ENCODE results near the gene SLC24A4. TPM values are rescaled to one million over a fixed set of nuclear protein-coding genes. Genes with fewer than 3 reads are reported as not detected.

Gene SLC24A4
- polyA plus RNA-seq, 1 donor (not counting 4 experiments of a cell fraction or from before 2014, with no cell fraction given): 0.10 TPM

GRCh38 chr14:92328664-92329255, 5.8 kb downstream of the SLC24A4 start:
- no peaks in the 10 kb centered on the region for H3K4me1 ChIP-seq (ENCODE audit: control insufficient read depth, extremely low read depth, insufficient read depth, low read length)
- dilution Hi-C loops (cut with MboI; ENCODE audit: extremely low pct_ligation_motif_present, low sequenced_read_pairs): no loop called here
- FAIRE-seq (no peak), DNase-seq (ENCODE audit: low read depth, low spot score) (no peak)
- no peaks in the 10 kb centered on the region for H4K20me1 ChIP-seq (ENCODE audit: control insufficient read depth, extremely low read depth, insufficient read depth, low read length)
- no peaks in the 10 kb centered on the region for H3K9me3 ChIP-seq (ENCODE audit: control insufficient read depth, low read depth, low read length)
- H3K79me2 ChIP-seq (ENCODE audit: control insufficient read depth, insufficient read depth, low read length): no peaks in the 10 kb centered on the region
- no peak overlapping the region for H3K4me3 ChIP-seq (ENCODE audit: control insufficient read depth in 2 of 3, extremely low read depth in 1 of 3, insufficient read depth in 2 of 3, low read depth in 1 of 3, low read length in 3 of 3)
- H3K27ac ChIP-seq (ENCODE audit: control insufficient read depth, insufficient read depth, low read length): no peak overlapping the region
- TF ChIP-seq CTCF (optimal IDR thresholded peaks at IDR 0.05 in 1 of 3, IDR thresholded peaks at IDR 0.05 in 1 of 3, conservative IDR thresholded peaks at IDR 0.05 in 1 of 3; ENCODE audit: extremely low read depth in 1 of 3, insufficient read depth in 2 of 3, low read length in 3 of 3): no peak
- TF ChIP-seq EZH2 (IDR thresholded peaks at IDR 0.05; ENCODE audit: low read length): no peak
- no peaks in the 10 kb centered on the region for H3K9me1 ChIP-seq (ENCODE audit: control insufficient read depth, extremely low read depth, insufficient read depth, low read length)
- H3K4me2 ChIP-seq (ENCODE audit: control insufficient read depth, extremely low read depth, insufficient read depth, low read depth, low read length): no peak overlapping the region
- H2AFZ ChIP-seq (ENCODE audit: control insufficient read depth, low read length): no peak overlapping the region
- H3K27me3 ChIP-seq (ENCODE audit: control insufficient read depth, extremely low read depth, insufficient read depth, low read length): peaks cover 34% of the 10 kb centered on the region
- H3K9ac ChIP-seq (ENCODE audit: control insufficient read depth, extremely low read depth, insufficient read depth, low read length): no peak overlapping the region
- H3K36me3 ChIP-seq (ENCODE audit: control insufficient read depth in 2 of 2, extremely low read depth in 1 of 2, insufficient read depth in 2 of 2, low read length in 2 of 2): no peaks in the 10 kb centered on the region

- no peaks in the 10 kb centered on the region for H3K36me3 ChIP-seq (ENCODE audit: control insufficient read depth in 2 of 2, extremely low read depth in 1 of 2, insufficient read depth in 2 of 2, low read length in 2 of 2)
- H2AFZ ChIP-seq (ENCODE audit: control insufficient read depth, low read length): no peak overlapping the region
- H3K9me3 ChIP-seq (ENCODE audit: control insufficient read depth, low read depth, low read length): no peaks in the 10 kb centered on the region
- no peak overlapping the region for H3K27ac ChIP-seq (ENCODE audit: control insufficient read depth, insufficient read depth, low read length)
- dilution Hi-C loops (cut with MboI; ENCODE audit: extremely low pct_ligation_motif_present, low sequenced_read_pairs): no loop called here
- H3K4me2 ChIP-seq (ENCODE audit: control insufficient read depth, extremely low read depth, insufficient read depth, low read depth, low read length): no peak overlapping the region
- no peak overlapping the region for H3K4me3 ChIP-seq (ENCODE audit: control insufficient read depth in 2 of 3, extremely low read depth in 1 of 3, insufficient read depth in 2 of 3, low read depth in 1 of 3, low read length in 3 of 3)
- TF ChIP-seq EZH2 (IDR thresholded peaks at IDR 0.05; ENCODE audit: low read length): no peak
- H3K27me3 ChIP-seq (ENCODE audit: control insufficient read depth, extremely low read depth, insufficient read depth, low read length): peaks cover 15% of the 10 kb centered on the region
- DNase-seq (ENCODE audit: low read depth, low spot score): no peak
- H3K4me1 ChIP-seq (ENCODE audit: control insufficient read depth, extremely low read depth, insufficient read depth, low read length): no peaks in the 10 kb centered on the region
- FAIRE-seq: no peak
- H4K20me1 ChIP-seq (ENCODE audit: control insufficient read depth, extremely low read depth, insufficient read depth, low read length): no peaks in the 10 kb centered on the region
- H3K9ac ChIP-seq (ENCODE audit: control insufficient read depth, extremely low read depth, insufficient read depth, low read length): no peak overlapping the region
- H3K79me2 ChIP-seq (ENCODE audit: control insufficient read depth, insufficient read depth, low read length): no peaks in the 10 kb centered on the region
- no peaks in the 10 kb centered on the region for H3K9me1 ChIP-seq (ENCODE audit: control insufficient read depth, extremely low read depth, insufficient read depth, low read length)
Measured at GRCh38 chr14:92334050-92334449, 11.1 kb downstream of the SLC24A4 start.

- no peak for FAIRE-seq
- Histone ChIP-seq H3K9ac (ENCODE audit: control insufficient read depth, extremely low read depth, insufficient read depth, low read length) (no peak overlapping the region), H4K20me1 (ENCODE audit: control insufficient read depth, extremely low read depth, insufficient read depth, low read length) (no peaks in the 10 kb centered on the region), H3K27me3 (ENCODE audit: control insufficient read depth, extremely low read depth, insufficient read depth, low read length) (peaks cover 19% of the 10 kb centered on the region), H3K4me3 (ENCODE audit: control insufficient read depth in 2 of 3, extremely low read depth in 1 of 3, insufficient read depth in 2 of 3, low read depth in 1 of 3, low read length in 3 of 3) (no peak overlapping the region), H2AFZ (ENCODE audit: control insufficient read depth, low read length) (no peak overlapping the region), H3K9me3 (ENCODE audit: control insufficient read depth, low read depth, low read length) (no peaks in the 10 kb centered on the region), H3K4me1 (ENCODE audit: control insufficient read depth, extremely low read depth, insufficient read depth, low read length) (no peaks in the 10 kb centered on the region), H3K79me2 (ENCODE audit: control insufficient read depth, insufficient read depth, low read length) (no peaks in the 10 kb centered on the region), H3K4me2 (ENCODE audit: control insufficient read depth, extremely low read depth, insufficient read depth, low read depth, low read length) (no peak overlapping the region), H3K36me3 (ENCODE audit: control insufficient read depth in 2 of 2, extremely low read depth in 1 of 2, insufficient read depth in 2 of 2, low read length in 2 of 2) (no peaks in the 10 kb centered on the region), H3K27ac (ENCODE audit: control insufficient read depth, insufficient read depth, low read length) (no peak overlapping the region), H3K9me1 (ENCODE audit: control insufficient read depth, extremely low read depth, insufficient read depth, low read length) (no peaks in the 10 kb centered on the region)
- no peak for DNase-seq (ENCODE audit: low read depth, low spot score)
- TF ChIP-seq EZH2 (IDR thresholded peaks at IDR 0.05; ENCODE audit: low read length): no peak
- no peak for TF ChIP-seq CTCF (optimal IDR thresholded peaks at IDR 0.05 in 1 of 3, IDR thresholded peaks at IDR 0.05 in 1 of 3, conservative IDR thresholded peaks at IDR 0.05 in 1 of 3; ENCODE audit: extremely low read depth in 1 of 3, insufficient read depth in 2 of 3, low read length in 3 of 3)
- dilution Hi-C loops (cut with MboI; ENCODE audit: extremely low pct_ligation_motif_present, low sequenced_read_pairs): no loop called here
Measured at GRCh38 chr14:92336363-92336762, 13.4 kb downstream of the SLC24A4 start.
